ENCODE measurements around the gene ILF3.

DNA sequence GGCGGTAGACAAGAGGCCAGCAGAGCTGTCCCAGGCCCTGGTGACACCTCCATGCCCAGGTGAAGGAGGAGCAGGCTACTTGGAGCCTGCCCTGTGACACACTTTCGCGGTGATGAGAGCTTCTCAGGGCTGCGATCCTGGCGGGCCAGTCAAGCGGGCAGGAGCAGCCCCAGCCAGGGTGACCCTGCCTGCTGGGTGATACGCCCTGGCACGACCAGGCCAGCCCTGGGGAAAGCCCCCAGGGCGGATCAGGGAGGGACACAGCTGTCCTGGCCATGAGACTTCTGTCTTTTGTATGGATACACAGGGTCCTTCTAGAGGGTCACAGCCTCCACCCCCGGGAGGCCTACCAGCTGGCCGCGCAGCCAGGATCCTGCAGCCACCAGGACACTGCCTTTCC, 76.8 kb downstream of the ILF3 start:
- TF ChIP-seq CTCF (conservative IDR thresholded peaks at IDR 0.05 in 1 of 2, IDR thresholded peaks at IDR 0.05 in 1 of 2; ENCODE audit: low read depth in 1 of 2, low read length in 2 of 2), result no peak
- no peak for TF ChIP-seq EZH2 (IDR thresholded peaks at IDR 0.05; ENCODE audit: low read length, missing control alignments)
